Esophagus squamous epithelium (tissue), 4 donors: Measurements from ENCODE around the gene UFSP2.

Source experiments
- POLR2A ChIP-seq, 4 donors: fragments of 450-650 bp; IDR thresholded peaks; one replicate each; pipeline ENCODE4 v1.6.1; 2017; ENCODE audit warnings: antibody characterized with exemption in 4 of 4, mild to moderate bottlenecking in 4 of 4, moderate library complexity in 3 of 4
- TF ChIP-seq, protein P1 (sequence below), 6 experiments: fragments of 450-650 bp in 4 of 6; fragments of 200-600 bp in 2 of 6; sonication (generic) in 2 of 6; IDR thresholded peaks; one replicate each; pipeline ENCODE4 v1.5.1; 2016 to 2019; ENCODE audit warnings: antibody characterized with exemption in 6 of 6, mild to moderate bottlenecking in 4 of 6, moderate library complexity in 4 of 6

DNA sequence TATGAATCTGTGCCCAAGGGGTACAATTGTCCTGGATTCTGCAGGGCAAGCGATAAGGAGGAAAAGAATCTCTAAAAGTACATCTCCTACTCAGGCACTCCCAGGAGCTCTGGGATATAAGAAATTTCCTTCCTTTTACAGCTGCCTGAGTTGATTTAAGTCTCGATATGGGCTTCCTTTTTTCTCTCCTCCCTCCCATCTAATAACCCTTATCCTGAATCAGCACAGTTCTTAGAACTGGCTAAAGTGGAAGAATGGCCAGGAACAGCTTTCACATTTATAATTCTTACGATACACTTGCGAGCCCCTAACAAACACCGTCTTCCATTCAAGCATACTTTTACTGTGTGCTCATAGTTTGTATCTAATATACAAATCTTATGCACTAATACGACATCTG, 51.2 kb downstream of the UFSP2 start:
- TF ChIP-seq, protein P1, sequence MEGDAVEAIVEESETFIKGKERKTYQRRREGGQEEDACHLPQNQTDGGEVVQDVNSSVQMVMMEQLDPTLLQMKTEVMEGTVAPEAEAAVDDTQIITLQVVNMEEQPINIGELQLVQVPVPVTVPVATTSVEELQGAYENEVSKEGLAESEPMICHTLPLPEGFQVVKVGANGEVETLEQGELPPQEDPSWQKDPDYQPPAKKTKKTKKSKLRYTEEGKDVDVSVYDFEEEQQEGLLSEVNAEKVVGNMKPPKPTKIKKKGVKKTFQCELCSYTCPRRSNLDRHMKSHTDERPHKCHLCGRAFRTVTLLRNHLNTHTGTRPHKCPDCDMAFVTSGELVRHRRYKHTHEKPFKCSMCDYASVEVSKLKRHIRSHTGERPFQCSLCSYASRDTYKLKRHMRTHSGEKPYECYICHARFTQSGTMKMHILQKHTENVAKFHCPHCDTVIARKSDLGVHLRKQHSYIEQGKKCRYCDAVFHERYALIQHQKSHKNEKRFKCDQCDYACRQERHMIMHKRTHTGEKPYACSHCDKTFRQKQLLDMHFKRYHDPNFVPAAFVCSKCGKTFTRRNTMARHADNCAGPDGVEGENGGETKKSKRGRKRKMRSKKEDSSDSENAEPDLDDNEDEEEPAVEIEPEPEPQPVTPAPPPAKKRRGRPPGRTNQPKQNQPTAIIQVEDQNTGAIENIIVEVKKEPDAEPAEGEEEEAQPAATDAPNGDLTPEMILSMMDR (IDR thresholded peaks at IDR 0.05): no peak
- no peak for TF ChIP-seq POLR2A (IDR thresholded peaks at IDR 0.05)
